GM12872 (cell line): Measurements from ENCODE around the gene ETFA.

Experiments used
- CTCF ChIP-seq: IDR thresholded peaks from 3 replicates; pipeline ENCODE4 v1.5.1; 2011; ENCODE audit warnings: low read depth, mild to moderate bottlenecking, low read length, moderate library complexity; ENCODE audit not compliant: insufficient read depth

The ETFA gene

GRCh38 chr15:76311100-76311953 lies at the start of gene ETFA:
Gene ETFA (minus strand): TSS chr15:76311469. CDS start chr15:76311388, 81 bp downstream.
- no peak for TF ChIP-seq CTCF

- no peak for TF ChIP-seq CTCF
Observed at GRCh38 chr15:76360416-76360815, 49.1 kb upstream of the ETFA start.

- no peak for TF ChIP-seq CTCF
Observed at GRCh38 chr15:76359152-76359551, 47.9 kb upstream of the ETFA start.

GRCh38 chr15:76358453-76358852 lies 47.2 kb upstream of the ETFA start:
- no peak for TF ChIP-seq CTCF

GRCh38 chr15:76354823-76355440 lies 43.7 kb upstream of the ETFA start:
- no peak for TF ChIP-seq CTCF

- no peak for TF ChIP-seq CTCF
Observed at GRCh38 chr15:76353903-76354302, 42.6 kb upstream of the ETFA start.

- no peak for TF ChIP-seq CTCF
Observed at GRCh38 chr15:76353023-76353577, 41.8 kb upstream of the ETFA start.
